HPDE6-E6E7 (cell line): Measurements from ENCODE around the gene PTPRN2.
"Not testable (repeated sequence)": the region's sequence is repeated elsewhere in the genome, so short reads cannot be mapped to it uniquely, and the experiment has no call there.

Experiments used
- DNase-seq: peaks from one replicate; pipeline ENCODE4 v3.0.0; 2011; ENCODE audit warnings: missing footprints; ENCODE audit errors: extremely low spot score

The PTPRN2 gene

DNA sequence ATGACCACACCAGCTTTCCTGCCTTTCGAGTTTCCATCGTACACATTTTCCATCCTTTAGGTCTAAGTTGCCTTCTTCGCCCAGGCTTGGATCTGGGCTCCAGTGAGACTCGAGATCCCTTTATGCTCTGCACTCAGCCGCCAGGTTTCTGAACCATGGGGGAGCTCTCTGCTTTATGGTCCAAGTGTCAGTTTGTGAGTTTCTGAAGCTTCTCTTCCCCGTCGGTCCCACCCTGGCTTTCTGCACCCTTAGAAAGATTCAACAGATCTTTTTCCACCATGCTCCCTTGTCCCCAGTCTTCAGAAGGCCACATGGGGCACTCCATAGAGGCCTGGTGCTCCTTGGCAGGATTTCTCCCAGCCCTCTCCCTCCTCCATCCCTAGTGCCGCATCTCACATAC is 402.0 kb downstream of the PTPRN2 start:
- DNase-seq = no peak

DNA sequence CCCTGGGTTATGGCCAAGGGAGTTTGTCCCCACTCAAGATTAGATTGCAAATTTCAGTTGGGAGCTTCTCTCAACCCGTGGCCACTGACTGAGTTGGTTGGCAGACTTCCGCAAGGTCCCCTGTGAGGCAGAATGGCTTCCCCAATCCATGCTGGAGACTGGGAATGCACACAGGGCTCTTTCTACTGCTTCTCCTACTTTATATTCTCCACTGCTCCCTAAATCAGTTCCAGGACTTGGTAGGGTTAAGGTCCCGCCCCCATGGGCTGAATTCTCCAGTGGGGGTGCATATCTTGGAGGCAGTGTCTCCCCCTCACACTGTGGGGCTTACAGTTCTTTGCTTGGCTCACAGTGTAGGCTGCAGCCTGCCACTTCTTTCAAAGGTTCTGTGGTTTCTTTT is 404.2 kb downstream of the PTPRN2 start:
- DNase-seq = no peak

DNA sequence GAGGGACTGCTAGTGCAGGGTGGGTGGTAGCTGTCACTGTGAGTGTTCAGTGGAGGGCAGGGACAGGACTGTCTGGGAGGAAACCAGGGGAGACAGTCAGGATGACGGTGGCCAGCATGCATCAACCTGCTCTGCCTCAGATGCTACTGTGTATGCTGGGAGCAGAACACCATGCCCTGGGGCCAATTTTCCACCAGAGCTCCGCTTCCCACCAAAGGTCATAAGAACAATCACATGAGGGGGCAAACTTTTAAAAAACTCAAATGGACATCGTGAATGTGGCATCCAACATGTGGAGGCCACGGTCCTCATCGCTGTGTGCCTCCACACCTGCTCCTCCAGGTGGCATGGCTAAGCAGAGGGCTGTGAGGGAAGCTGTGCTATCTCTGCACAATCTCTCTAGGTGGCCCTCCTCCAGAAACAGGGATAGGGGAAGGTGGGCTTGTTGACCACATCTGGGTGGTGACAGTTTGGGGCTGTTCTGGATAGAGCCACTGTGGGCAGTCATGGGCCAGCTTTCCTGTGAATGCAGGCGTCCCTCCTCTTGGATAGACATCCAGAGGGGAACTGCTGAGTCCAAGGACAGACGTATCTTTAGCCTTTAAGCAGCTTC is 411.0 kb downstream of the PTPRN2 start:
- no peak for DNase-seq

DNA sequence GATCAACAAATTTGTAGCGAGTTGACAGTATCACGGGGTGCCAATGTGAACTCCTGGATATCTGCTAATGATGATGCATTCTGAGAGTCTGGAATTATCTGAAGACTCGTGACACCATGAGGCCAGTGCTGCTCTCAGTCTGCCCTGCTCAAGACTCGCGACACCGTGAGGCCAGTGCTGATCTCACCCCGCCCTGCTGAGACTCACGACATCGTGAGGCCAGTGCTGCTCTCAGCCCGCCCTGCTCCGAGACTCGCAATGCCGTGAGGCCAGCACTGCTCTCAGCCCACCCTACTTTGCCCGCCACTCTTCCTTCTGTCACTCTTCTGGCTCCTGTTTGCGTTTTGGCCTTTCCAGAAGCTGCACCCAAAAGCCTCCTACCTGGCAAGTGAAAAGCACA is 411.8 kb downstream of the PTPRN2 start:
- no peak for DNase-seq

DNA sequence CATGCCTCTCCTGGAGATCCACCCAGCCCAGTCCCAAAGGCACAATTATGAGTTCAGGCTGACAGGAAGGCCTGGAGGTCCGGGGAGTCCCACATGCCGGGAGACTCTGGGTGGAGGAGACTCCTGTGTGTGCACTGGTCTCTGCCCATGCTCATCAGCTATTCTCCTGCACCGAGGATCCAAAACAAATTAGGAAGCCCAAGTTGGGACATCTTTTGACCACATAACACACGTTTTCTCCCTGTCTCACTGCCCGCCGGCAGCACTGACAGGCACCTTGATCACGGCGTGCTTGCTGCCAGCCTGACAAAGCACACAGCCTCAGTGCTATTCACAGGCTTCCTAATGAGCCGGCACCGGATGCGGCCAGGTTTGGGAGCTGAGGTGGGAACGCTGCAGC is 412.7 kb downstream of the PTPRN2 start:
- DNase-seq = no peak

GRCh38 chr7:158167373-158167772 is 420.2 kb downstream of the PTPRN2 start:
- no peak for DNase-seq

DNA sequence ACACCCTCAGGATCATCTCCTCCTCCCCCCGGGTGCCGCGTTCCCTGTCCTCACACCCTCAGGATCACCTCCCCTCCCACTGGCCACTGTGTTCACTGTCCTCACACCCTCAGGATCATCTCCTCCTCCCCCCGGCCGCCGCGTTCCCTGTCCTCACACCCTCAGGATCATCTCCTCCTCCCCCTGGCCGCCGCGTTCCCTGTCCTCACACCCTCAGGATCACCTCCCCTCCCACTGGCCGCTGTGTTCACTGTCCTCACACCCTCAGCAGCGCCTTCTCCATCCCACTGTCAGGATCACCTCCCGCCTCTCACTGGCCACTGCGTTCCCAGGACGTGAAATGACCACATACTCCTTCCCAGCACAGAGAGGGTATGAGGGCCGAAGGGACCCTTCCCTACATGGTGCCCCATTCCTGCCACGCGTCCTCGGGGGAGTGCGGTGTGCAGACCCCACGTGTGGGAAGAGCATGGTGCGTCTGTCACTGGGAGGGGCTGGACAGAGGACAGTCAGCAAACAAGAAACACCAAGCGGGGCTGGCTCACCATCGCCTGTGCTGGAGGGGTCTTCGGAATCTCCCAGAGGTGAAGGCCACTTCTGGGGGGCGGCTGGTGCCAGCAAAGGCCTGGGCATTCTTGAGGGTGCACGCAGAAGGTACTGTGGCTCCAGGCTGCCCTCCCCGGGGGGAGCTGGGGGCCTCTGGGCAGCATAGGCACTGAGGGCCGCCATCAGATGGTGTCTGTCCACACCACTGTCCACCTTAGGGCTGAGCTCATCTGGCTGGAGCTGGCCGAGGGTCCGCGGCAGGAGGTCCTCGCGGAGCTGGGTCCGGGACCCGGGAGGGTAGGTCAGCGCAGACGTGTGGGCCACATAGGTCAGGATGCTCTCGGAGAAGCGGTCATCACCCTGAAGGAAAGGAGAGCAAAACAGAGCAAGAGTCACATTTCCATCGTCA is 421.0 kb downstream of the PTPRN2 start:
- DNase-seq = no peak

DNA sequence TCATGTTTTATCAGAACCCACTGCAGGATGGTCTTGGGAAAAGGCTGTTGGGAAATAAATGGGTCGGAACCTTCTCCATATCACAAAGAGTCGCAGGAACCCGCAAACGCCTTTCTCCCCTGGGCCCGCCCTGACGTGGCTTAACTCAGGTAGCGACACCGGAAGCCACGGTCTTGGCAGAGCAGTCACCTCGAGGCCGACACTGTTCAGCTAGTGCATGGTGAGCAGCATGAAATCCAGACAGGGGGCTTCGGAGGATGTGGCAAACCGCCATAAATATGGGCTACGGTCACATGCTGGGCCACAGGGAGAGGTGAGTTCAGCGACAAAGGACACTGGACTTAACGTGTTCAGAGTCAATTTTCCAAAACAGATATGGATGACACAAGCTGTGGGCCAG is 421.9 kb downstream of the PTPRN2 start:
- no peak for DNase-seq

DNA sequence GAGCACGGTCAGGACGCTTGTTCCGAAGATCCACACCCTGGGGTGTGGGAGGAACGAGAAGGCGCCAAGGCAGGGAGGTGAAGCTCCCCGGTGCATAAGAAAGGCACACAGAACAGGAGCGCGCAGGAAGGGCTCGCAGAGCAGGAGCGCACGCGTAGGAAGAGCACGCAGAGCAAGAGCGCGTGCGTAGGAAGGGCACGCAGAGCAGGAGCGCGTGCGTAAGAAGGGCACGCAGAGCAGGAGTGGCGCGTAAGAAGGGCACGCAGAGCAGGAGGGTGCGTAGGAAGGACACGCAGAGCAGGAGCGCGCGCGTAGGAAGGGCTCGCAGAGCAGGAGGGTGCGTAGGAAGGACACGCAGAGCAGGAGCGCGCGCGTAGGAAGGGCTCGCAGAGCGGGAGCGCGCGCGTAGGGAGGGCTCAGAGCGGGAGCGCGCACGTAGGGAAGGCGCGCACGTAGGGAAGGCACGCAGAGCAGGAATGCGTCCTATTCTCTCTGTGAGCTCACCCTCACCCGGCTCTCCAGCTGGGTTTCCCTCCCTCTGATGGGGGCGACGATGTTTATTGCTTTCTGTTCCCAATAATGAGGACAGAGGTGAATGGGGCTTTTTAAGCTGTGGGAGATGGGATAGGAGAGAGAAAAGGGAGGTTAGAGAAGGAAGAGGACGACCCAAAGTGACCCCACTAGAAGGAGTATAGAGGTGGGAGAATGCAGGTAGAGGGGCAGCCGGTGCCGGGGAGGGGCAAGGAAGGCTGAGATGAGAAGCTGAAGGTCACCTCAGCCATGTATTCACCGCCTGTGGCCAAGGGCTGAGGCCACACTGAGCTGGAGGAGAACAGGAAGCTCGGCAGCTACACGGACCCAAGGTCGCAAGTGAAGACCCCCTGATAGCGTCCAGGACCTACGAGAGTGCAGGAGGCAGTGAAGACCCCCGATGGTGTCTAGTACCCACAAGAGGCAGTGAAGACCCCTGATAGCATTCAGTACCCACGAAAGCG is 423.2 kb downstream of the PTPRN2 start:
- DNase-seq = no peak

DNA sequence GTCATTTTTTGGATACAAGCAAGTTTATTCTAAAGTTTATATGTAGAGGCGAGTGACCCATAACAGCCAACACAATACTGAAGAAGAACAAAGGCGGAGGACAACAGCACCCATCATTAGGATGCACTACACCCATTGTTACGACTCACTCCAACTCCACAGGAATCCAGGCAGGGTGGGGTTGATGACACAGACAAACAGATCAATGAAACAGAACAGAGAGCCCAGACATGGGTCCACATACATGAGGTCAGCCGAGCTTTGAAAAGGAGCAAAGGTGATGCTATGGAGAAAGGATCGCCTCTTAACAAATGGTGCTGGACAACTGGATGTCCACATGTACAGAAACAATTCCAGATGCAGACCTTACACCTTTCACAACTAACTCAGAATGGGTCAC is 426.4 kb downstream of the PTPRN2 start:
- no peak for DNase-seq

DNA sequence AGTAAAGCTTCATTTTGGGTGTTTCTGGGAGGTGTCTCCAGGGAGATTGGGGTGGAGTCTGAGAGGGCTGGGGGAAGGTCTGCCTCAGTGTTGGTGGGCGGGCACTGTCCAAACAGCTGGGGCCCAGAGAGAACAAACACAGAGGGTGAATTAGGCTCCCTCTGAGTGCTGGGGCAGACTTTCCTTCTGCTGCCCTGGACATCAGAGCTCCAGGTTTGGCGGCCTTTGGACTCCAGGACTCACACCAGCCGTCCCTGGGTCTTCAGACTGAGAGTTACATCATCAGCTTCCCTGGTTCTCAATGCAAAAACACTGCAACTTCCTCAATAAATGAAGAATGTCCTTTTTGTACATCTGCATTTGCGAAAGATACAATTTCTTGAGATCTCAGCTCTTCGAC is 427.4 kb downstream of the PTPRN2 start:
- no peak for DNase-seq

GRCh38 chr7:158157460-158157859 is 430.2 kb downstream of the PTPRN2 start:
- no peak for DNase-seq

- not testable (repeated sequence) for DNase-seq
Observed at GRCh38 chr7:158151273-158151672, 436.4 kb downstream of the PTPRN2 start.

DNA sequence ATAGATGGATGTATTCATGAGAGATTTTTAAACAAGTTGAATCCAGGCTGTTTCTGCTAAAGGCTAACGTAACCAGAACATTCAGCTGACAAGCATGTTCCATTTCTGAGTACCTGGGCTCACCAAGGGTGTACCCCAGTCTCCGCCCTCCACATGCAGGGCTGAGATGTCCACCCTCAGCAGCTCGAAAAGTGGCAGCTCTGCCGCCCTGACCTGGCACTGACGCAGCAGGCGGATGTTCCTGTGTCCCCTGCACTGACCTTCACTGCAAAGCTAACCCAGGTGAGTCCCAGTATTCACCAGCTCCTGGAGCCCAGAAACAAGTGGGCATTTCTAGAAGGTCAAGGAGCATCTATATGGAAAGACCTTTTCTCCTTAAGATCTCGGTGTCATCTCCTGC is 437.4 kb downstream of the PTPRN2 start:
- no peak for DNase-seq

DNA sequence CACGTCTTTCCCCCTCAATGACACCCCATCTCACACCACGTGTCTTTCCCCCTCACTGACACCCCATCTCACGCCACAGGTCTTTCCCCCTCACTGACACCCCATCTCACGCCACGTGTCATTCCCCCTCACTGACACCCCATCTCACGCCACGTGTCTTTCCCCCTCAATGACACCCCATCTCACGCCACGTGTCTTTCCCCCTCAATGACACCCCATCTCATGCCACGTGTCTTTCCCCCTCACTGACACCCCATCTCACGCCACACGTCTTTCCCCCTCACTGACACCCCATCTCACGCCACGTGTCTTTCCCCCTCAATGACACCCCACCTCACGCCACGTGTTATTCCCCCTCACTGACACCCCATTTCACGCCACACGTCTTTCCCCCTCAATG is 440.2 kb downstream of the PTPRN2 start:
- not testable (repeated sequence) for DNase-seq

- no peak for DNase-seq
Observed at GRCh38 chr7:158145370-158145769, 442.3 kb downstream of the PTPRN2 start.

- no peak for DNase-seq
Observed at GRCh38 chr7:158143196-158144120, 444.2 kb downstream of the PTPRN2 start.

DNA sequence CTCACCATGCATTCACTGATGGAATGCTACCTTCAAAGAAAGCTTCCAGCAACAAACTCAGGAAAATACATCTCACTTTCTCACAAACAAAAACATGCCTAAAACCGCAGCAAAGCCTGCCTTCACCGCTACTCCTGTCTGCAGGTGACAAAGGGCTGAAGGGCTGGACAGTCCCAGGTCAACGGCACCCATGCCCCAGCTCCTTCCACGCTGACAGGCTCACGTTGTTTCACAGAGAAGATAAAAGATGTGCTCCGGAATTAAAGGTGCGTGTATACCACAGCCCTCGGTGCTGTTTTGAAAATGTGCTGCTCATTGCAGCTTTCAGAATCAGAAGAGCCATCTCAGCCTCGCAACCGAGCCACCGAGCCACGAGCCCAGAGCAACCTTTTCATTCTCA is 445.0 kb downstream of the PTPRN2 start:
- DNase-seq = no peak

GRCh38 chr7:158141806-158142518 is 445.7 kb downstream of the PTPRN2 start:
- DNase-seq = no peak

DNA sequence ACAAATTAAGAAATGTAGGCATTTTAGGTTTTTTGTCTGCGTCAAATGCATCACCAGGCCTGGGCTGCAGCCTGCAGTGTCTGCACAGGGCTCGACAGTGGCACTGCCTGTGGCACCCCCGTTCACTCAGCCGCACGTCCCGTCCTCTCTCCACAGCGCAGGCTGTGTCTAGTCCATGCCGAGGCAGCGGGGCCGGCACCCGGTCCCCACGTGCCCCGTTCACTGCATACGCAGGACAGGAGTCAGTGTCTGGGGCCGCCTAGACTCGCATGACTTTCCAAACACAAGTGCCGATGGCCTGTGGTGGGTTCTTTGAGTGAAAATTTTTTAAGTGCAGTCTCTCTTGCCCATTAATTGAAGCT is 446.4 kb downstream of the PTPRN2 start:
- no peak for DNase-seq
